Measurements from ENCODE around the gene GLTP.
"Not testable (repeated sequence)": the region's sequence is repeated elsewhere in the genome, so short reads cannot be mapped to it uniquely, and the experiment has no call there.

GLTP gene

DNA sequence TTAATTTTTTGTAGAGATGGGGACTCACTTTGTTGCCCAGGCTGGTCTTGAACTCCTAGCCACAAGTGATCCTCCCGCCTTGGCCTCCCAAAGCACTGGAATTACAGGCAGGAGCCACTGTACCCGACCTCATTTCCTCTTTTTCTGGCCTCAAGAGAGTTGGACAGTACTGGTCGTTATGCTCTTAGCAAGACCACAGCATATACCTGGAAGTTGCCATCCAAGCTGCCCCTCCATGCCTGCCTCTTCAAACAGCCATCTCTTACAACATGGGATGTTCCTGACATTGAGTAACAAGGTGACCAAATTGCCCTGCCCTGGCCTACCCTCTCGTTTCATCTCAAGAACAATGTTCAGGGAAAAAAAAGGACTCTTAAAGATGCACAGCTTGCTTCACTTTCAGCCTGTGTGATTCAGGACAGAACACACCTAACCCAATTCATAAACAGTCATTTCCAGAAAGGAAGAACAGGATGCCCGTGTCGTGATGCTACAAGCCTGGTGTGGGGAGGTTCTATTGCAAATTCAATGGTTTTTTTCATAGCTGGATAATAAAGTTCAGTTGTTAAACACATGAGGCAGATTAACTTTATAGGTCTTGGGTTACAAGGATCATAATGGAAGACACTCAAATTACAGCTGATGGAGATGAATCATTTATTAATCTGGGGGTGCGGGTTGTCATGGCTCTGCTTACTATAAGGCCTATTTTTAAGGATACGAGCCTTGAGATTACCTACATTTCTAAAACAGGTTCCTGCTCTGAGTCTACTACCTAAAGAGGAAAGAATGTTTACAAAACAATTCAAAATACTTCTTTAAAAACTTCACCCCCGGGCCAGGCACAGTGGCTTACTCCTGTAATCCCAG is 11.9 kb downstream of the GLTP start:
- no peak for DNase-seq (ENCODE audit: low read depth)

DNA sequence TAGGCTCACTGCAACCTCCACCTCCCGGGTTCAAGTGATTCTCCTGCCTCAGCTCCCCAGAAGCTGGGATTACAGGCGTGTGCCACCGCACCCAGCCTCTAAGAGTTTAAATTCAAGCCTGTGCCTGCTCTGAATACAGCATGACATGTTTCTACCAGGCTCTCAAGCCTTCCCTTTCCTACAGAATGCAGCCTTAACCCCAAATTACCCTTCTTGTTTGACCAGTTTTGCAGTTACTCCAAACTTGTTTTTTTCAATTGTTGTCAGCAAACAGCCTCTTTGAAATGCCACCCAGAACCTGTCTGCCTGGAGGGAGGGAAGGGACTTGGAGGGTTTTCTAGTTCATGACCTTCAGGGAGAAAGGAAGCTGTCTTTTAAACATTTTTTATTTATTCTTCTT is 15.4 kb downstream of the GLTP start:
- no peak for DNase-seq (ENCODE audit: low read depth)
- no peak overlapping the region for H3K4me3 ChIP-seq (replicated peaks; ENCODE audit: low read depth, low read length)
- TF ChIP-seq, protein P1, sequence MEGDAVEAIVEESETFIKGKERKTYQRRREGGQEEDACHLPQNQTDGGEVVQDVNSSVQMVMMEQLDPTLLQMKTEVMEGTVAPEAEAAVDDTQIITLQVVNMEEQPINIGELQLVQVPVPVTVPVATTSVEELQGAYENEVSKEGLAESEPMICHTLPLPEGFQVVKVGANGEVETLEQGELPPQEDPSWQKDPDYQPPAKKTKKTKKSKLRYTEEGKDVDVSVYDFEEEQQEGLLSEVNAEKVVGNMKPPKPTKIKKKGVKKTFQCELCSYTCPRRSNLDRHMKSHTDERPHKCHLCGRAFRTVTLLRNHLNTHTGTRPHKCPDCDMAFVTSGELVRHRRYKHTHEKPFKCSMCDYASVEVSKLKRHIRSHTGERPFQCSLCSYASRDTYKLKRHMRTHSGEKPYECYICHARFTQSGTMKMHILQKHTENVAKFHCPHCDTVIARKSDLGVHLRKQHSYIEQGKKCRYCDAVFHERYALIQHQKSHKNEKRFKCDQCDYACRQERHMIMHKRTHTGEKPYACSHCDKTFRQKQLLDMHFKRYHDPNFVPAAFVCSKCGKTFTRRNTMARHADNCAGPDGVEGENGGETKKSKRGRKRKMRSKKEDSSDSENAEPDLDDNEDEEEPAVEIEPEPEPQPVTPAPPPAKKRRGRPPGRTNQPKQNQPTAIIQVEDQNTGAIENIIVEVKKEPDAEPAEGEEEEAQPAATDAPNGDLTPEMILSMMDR (IDR thresholded peaks at IDR 0.05; ENCODE audit: low read length, missing control alignments): no peak

More for the DNA sequence above, 11.9 kb downstream of the GLTP start:
- H3K4me3 ChIP-seq (replicated peaks; ENCODE audit: low read depth, low read length): no peak overlapping the region
- TF ChIP-seq, protein P1 (IDR thresholded peaks at IDR 0.05; ENCODE audit: low read length, missing control alignments): no peak

DNA sequence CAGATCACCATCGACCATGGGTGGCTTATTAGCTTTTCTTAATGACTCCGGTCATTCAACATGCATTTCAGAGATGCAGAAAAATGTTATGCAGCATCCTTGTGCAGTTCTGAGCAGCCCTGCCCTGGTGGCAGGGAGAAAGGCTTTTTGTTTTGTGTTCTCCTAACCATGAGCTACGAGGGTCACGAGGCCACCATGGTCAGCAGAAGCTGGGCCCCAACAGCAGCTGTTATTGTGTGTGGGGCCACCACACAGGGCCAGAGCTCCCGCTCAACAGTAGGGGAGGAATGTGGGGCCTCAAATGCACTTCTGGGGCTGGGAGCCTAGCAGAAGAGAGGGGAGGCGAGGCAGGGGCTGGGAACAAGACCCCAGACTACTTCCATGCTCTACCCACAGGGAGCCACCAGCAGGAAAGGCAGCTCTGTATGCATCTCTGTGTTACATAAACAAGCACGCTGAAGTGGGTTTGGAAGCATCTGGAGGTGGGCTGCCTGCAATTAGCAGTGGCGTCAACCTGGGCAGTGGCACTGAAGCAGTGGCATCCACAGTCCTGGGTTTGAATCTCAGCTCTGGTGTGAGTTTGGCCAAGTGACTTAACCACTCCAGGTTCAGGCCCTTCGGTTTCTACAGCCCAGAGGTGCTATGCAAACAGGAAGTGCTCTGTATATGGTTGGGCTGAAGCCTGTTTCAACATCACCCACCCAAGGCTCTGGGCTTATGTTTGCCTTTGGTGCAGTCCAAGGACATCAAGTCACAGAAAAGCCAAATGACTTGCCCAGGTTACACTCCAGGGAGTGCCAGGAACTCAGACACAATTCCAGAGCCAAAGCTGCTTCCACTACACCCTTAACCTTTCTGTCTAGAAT is 16.3 kb downstream of the GLTP start:
- TF ChIP-seq, protein P1 (IDR thresholded peaks at IDR 0.05; ENCODE audit: low read length, missing control alignments): no peak
- H3K4me3 ChIP-seq (replicated peaks; ENCODE audit: low read depth, low read length): no peak overlapping the region
- DNase-seq (ENCODE audit: low read depth): peak; percentile 66

DNA sequence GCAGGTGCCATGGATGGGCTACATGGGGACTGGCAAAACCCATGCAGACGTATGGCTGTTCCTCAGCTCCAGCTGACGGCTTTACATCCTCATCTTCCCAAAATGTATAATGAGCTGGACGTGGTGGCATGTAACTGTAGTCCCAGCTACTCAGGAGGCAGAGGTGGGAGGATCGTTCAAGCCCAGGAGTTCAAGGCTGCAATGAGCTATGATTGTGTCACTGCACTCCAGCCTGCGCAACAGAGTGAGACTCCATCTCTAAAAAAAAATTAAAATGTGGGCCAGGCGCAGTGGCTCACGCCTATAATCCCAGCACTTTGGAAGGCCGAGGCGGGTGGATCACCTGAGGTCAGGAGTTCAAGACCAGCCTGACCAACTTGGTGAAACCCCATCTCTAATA is 17.9 kb downstream of the GLTP start:
- DNase-seq (ENCODE audit: low read depth); H3K4me3 ChIP-seq (replicated peaks; ENCODE audit: low read depth, low read length): not testable (repeated sequence)

DNA sequence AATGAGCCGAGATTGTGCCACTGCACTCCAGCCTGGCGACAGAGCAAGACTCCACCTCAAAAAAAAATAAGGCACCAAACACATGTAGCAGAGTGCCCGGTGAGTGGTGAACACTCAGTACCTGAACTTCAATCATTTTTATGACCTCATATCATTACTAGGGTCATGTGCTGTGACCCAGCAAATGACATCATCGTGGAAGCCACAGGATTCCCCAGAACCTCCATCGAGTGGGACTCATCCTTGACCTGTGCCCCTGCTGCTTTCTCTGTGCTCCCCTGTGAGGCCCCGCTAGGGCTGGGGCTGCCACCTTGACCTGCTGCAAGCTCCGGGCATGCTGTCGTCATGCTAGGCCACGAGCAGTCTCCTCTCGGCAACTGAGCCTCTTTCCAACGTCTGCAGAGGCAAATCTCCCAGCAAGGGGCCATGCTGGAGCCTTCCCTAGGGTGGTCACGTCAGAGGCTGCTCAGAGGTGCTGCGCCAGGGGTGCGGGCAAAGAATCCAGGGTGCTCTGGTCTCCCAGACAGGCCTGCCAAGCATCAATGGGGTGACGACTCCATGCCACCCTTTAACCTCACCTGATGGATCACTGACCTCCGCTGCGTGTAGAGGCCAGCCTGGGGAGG is 18.5 kb downstream of the GLTP start:
- no peak for DNase-seq (ENCODE audit: low read depth)
- TF ChIP-seq, protein P1 (IDR thresholded peaks at IDR 0.05; ENCODE audit: low read length, missing control alignments): no peak
- H3K4me3 ChIP-seq (replicated peaks; ENCODE audit: low read depth, low read length): no peak overlapping the region

DNA sequence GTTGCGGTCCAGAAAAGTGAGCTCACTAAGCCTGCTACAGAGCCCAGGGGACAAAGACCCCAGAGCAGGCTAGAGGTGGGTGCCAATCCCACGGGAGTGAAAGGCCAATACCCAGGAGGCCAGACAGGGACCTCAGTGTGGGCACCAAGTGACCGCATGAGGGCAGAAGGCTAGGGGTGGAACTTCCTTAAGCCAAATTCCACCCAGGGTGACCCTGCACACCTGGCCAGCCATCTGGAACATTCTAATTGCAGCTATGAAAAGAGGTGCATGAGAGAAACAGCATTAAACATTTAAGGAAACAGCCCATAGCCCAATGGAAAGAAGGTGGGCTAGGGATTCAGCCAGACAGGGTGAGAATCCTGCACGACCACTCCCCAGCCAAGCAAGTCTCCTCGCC is 19.4 kb downstream of the GLTP start:
- TF ChIP-seq, protein P1 (IDR thresholded peaks at IDR 0.05; ENCODE audit: low read length, missing control alignments): no peak
- no peak for DNase-seq (ENCODE audit: low read depth)

DNA sequence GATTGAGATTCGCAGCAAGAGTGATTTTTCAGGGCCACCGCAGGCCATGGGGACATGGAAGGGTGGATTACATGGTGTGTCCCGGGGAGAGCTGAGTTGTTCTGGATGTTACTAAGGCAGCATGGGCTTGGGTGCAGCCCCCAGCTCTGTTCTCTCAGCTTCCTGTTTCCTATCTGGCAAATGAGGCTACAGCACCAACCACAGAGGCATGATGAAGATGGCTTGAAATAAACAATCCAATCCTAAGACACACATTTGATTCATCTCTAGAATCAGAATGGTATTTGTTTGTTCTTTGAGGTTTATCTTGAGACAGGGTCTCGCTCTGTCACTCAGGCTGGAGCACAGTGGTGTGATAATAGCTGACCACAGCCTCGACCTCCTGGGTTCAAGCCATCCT is 21.6 kb downstream of the GLTP start:
- no peak overlapping the region for H3K4me3 ChIP-seq (replicated peaks; ENCODE audit: low read depth, low read length)
- TF ChIP-seq, protein P1 (IDR thresholded peaks at IDR 0.05; ENCODE audit: low read length, missing control alignments): no peak
- DNase-seq (ENCODE audit: low read depth): no peak

More for the DNA sequence above, 19.4 kb downstream of the GLTP start:
- H3K4me3 ChIP-seq (replicated peaks; ENCODE audit: low read depth, low read length): no peak overlapping the region
